ENCODE data around the gene EFCAB5.
"Not testable (repeated sequence)": the region's sequence is repeated elsewhere in the genome, so short reads cannot be mapped to it uniquely, and the experiment has no call there.

EFCAB5 gene

GRCh38 chr17:30095507-30096244 lies 154.2 kb downstream of the EFCAB5 start:
- DNase-seq (ENCODE audit: low read depth), result no peak

GRCh38 chr17:30101686-30102390 lies 160.4 kb downstream of the EFCAB5 start:
- no peak for DNase-seq (ENCODE audit: low read depth)

- DNase-seq (ENCODE audit: low read depth), result no peak
These were observed 162.5 kb downstream of the EFCAB5 start for GRCh38 chr17:30103921-30104320.

GRCh38 chr17:30104575-30105339 lies 163.3 kb downstream of the EFCAB5 start:
- DNase-seq (ENCODE audit: low read depth), result peak; percentile 57

GRCh38 chr17:30112794-30113193 lies 171.4 kb downstream of the EFCAB5 start:
- DNase-seq (ENCODE audit: low read depth), result no peak

- DNase-seq (ENCODE audit: low read depth), result no peak
These were observed 171.8 kb downstream of the EFCAB5 start for GRCh38 chr17:30113213-30113612.

GRCh38 chr17:30116345-30116660 lies 174.9 kb downstream of the EFCAB5 start:
- DNase-seq (ENCODE audit: low read depth), result no peak

GRCh38 chr17:30116661-30117551 lies 175.5 kb downstream of the EFCAB5 start, which contains the start of gene NSRP1:
TSS of gene NSRP1 (plus strand) at chr17:30116816. CDS start at chr17:30116844, 28 bp downstream.
- DNase-seq (ENCODE audit: low read depth), result peak; percentile 84

- no peak for DNase-seq (ENCODE audit: low read depth)
These were observed 176.2 kb downstream of the EFCAB5 start for GRCh38 chr17:30117675-30118081.

GRCh38 chr17:30118635-30119034 lies 177.2 kb downstream of the EFCAB5 start:
- DNase-seq (ENCODE audit: low read depth), result not testable (repeated sequence)

GRCh38 chr17:30124273-30124796 lies 182.9 kb downstream of the EFCAB5 start:
- DNase-seq (ENCODE audit: low read depth), result no peak

- DNase-seq (ENCODE audit: low read depth), result no peak
These were observed 188.7 kb downstream of the EFCAB5 start for GRCh38 chr17:30130121-30130520.

GRCh38 chr17:30132615-30133014 lies 191.2 kb downstream of the EFCAB5 start:
- no peak for DNase-seq (ENCODE audit: low read depth)

- DNase-seq (ENCODE audit: low read depth), result no peak
These were observed 191.8 kb downstream of the EFCAB5 start for GRCh38 chr17:30133197-30133596.

- DNase-seq (ENCODE audit: low read depth), result no peak
These were observed 193.1 kb downstream of the EFCAB5 start for GRCh38 chr17:30134551-30134950.

GRCh38 chr17:30137158-30137557 lies 195.7 kb downstream of the EFCAB5 start:
- no peak for DNase-seq (ENCODE audit: low read depth)

GRCh38 chr17:30147860-30148259 lies 206.4 kb downstream of the EFCAB5 start:
- not testable (repeated sequence) for DNase-seq (ENCODE audit: low read depth)

- DNase-seq (ENCODE audit: low read depth), result no peak
These were observed 206.9 kb downstream of the EFCAB5 start for GRCh38 chr17:30148376-30148775.

GRCh38 chr17:30151471-30151870 lies 210.0 kb downstream of the EFCAB5 start:
- DNase-seq (ENCODE audit: low read depth), result no peak

GRCh38 chr17:30153463-30153862 lies 212.0 kb downstream of the EFCAB5 start:
- no peak for DNase-seq (ENCODE audit: low read depth)

GRCh38 chr17:30155389-30155788 lies 214.0 kb downstream of the EFCAB5 start:
- no peak for DNase-seq (ENCODE audit: low read depth)

All from stimulated activated CD8-positive, alpha-beta memory T cell treated with anti-CD3 and anti-CD28 coated beads, Interleukin-12 subunit alpha, Interleukin-12 subunit beta, amount 100 ng/mL, for 1 hour (primary cell).